Nephron progenitor cell (in vitro differentiated cells): ENCODE data around the gene CSNK2B.

ENCODE experiments used
- DNase-seq: peaks from one replicate; pipeline ENCODE4 v3.0.0; 2021
- H3K27ac Mint-ChIP-seq: 2 replicates; pipeline ENCODE4 v1.8.0; 2021; ENCODE audit warnings: mild to moderate bottlenecking, moderate library complexity, mixed read lengths
- H3K27me3 Mint-ChIP-seq: 2 replicates; pipeline ENCODE4 v1.8.0; 2021; ENCODE audit warnings: mild to moderate bottlenecking, low read depth, mixed read lengths; ENCODE audit not compliant: poor library complexity
- H3K36me3 Mint-ChIP-seq: 2 replicates; pipeline ENCODE4 v1.8.0; 2021; ENCODE audit warnings: low read depth, mixed read lengths
- H3K4me1 Mint-ChIP-seq: 2 replicates; pipeline ENCODE4 v1.8.0; 2021; ENCODE audit warnings: mixed read lengths
- H3K4me3 Mint-ChIP-seq: 2 replicates; pipeline ENCODE4 v1.8.0; 2021; ENCODE audit warnings: mild to moderate bottlenecking, moderate library complexity, mixed read lengths
- H3K9me3 Mint-ChIP-seq: 2 replicates; pipeline ENCODE4 v1.8.0; 2021; ENCODE audit warnings: mild to moderate bottlenecking, moderate library complexity, mixed read lengths
- TF ChIP-seq, protein P1 (sequence below): fragments of 200-600 bp; sonication (generic); IDR thresholded peaks from 2 replicates; pipeline ENCODE4 v1.5.0; 2021; ENCODE audit warnings: antibody characterized with exemption

The CSNK2B gene

DNA sequence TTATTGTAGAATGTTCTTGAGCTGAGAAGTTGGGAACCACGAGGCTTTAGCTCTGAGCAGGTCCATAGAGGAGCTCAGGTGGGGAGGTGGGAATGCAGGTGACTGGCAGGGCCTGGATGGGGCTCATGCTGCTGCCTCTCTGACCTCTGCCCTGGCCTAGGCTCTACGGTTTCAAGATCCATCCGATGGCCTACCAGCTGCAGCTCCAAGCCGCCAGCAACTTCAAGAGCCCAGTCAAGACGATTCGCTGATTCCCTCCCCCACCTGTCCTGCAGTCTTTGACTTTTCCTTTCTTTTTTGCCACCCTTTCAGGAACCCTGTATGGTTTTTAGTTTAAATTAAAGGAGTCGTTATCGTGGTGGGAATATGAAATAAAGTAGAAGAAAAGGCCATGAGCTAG is 3.8 kb downstream of the CSNK2B start, which contains the start of gene LY6G5B:
LY6G5B (plus strand) TSS at position 301 of the 400 bp plus-strand sequence. CDS start 975 bp downstream, outside the sequence.
- Mint-ChIP-seq H3K27ac (peak within 1 kb of the TSS; percentile 68), H3K4me1 (peaks cover 22% of the 10 kb centered on the region)
- TF ChIP-seq, protein P1, sequence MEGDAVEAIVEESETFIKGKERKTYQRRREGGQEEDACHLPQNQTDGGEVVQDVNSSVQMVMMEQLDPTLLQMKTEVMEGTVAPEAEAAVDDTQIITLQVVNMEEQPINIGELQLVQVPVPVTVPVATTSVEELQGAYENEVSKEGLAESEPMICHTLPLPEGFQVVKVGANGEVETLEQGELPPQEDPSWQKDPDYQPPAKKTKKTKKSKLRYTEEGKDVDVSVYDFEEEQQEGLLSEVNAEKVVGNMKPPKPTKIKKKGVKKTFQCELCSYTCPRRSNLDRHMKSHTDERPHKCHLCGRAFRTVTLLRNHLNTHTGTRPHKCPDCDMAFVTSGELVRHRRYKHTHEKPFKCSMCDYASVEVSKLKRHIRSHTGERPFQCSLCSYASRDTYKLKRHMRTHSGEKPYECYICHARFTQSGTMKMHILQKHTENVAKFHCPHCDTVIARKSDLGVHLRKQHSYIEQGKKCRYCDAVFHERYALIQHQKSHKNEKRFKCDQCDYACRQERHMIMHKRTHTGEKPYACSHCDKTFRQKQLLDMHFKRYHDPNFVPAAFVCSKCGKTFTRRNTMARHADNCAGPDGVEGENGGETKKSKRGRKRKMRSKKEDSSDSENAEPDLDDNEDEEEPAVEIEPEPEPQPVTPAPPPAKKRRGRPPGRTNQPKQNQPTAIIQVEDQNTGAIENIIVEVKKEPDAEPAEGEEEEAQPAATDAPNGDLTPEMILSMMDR: no peak

DNA sequence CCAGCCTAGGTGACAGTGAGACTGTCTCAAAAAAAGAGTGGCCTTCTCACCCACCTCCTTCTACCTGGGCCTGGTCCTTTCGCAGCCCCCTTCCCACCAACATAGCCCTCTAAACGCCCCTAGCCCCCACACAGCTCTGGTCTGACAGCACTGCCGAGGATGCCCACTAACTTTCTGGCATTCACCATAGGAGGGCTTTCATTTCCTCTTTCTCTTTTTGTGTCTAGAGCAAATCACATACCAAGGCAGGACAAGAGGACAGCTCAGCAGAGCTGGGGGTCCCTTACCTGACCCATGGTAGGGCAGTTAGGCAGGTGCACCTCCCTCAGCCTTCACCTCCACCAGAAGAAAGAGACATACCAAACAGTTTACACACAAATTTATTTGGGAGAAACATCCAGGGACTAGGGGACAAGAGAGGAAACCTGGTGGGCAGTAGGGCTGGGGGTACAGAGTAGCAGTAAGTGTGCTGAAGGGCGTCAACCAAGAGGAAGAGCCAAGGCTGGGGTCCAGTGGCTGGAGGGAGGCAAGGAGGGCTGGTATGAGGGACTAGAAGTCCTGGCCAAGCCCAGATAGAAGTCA is 10.5 kb downstream of the CSNK2B start:
- DNase-seq: no peak
- Mint-ChIP-seq H3K36me3 (peaks cover 21% of the 10 kb centered on the region), H3K4me1 (peaks cover 21% of the 10 kb centered on the region), H3K9me3 (no peaks in the 10 kb centered on the region), H3K27ac (peak overlapping the region; percentile 30), H3K4me3 (no peak overlapping the region), H3K27me3 (peaks cover 12% of the 10 kb centered on the region)
- TF ChIP-seq, protein P1: no peak

More for the DNA sequence above, 3.8 kb downstream of the CSNK2B start, which contains the start of gene LY6G5B:
- Mint-ChIP-seq H3K36me3 (peaks cover 62% of the 10 kb centered on the region), H3K9me3 (no peaks in the 10 kb centered on the region), H3K27me3 (peaks cover 7% of the 10 kb centered on the region), H3K4me3 (no peak within 1 kb of the TSS)
- no peak for DNase-seq

DNA sequence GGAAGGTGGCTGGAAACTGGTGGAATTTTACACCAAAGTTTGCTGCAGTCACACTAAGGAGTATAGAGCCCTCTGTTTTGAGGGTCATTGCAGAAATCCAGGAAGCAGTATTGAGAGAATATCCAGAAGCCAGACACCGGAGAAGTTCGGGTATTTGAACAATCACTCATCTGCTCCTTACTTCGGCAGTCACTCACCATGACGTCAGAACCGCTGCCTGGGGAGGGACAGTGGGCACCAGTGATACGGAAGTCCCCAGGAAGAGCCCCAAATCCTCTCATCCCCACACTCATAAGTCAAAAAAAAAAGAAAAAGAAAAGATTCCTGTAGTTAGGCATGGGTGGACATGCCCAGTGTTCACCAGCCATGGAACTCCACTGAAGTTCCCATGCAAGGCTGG is 11.0 kb downstream of the CSNK2B start:
- no peaks in the 10 kb centered on the region for H3K9me3 Mint-ChIP-seq
- peaks cover 16% of the 10 kb centered on the region for H3K27me3 Mint-ChIP-seq
- H3K4me3 Mint-ChIP-seq: no peak overlapping the region
- peaks cover 19% of the 10 kb centered on the region for H3K36me3 Mint-ChIP-seq
- H3K4me1 Mint-ChIP-seq: peaks cover 26% of the 10 kb centered on the region
- TF ChIP-seq, protein P1: no peak
- no peak for DNase-seq
- no peak overlapping the region for H3K27ac Mint-ChIP-seq

DNA sequence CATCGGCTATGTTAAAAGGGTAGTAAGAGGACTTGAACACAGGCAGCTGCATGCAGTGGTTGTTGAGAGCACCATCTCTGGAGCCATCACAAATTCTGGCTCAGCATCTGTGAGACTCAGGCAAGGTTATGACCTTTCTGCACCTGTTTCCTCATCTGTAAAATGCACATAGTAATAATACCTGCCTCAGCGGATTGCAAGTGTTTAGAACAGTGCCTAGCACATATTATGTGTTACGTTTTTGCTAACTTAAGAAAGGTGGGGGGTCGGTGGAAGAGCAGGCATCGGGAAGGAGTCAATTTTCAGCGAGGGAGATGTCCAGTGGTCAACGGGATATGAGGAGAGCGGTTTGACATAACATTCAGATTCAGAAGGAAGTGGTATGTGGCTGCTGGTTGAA is 12.1 kb downstream of the CSNK2B start:
- peaks cover 20% of the 10 kb centered on the region for H3K27me3 Mint-ChIP-seq
- H3K36me3 Mint-ChIP-seq: peaks cover 8% of the 10 kb centered on the region
- DNase-seq: no peak
- H3K4me3 Mint-ChIP-seq: no peak overlapping the region
- TF ChIP-seq, protein P1: no peak
- H3K4me1 Mint-ChIP-seq: peaks cover 33% of the 10 kb centered on the region
- no peaks in the 10 kb centered on the region for H3K9me3 Mint-ChIP-seq
- no peak overlapping the region for H3K27ac Mint-ChIP-seq

DNA sequence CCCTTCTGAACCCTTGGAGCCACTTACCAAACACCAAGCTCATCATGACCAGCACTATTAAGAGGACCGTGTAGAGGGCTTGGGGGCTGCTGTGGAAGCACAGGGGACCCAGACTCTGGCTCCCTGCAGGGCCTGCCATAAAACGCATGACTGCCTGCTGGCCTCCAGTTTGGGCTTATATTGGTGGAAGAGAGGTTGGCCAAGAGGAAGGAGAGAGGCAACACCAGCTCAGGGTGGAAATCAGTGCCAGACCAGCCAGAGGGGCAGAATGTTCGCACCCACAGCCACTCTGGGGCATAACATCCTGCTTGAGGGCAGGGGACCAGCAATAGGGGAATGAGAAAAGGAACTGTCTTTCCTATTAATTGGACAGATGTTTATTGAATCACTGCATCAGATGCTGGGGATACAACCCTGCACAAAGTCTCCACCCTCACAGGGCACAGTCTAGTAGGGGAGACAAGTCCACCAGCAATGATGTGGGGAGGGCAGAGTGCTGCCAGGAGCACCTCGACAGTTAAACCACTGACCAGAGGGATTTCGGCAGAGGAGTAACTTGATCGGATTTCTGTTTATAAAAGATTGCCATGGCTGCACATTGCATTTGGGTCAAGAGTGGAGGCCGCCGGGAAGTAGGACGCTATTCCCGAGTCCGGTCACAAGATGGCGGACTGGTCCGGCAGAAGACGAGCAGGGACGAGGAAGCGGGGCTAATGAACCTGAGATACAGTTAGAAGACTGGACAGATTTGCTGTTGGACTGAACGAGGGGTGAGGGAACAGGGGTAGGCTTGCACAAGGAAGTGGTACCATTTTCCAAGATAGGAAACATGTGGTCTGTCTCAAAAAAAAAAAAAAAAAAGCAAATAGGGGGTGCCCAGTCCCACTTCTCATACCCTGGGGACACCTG is 14.6 kb downstream of the CSNK2B start, which contains the start of gene LY6G5C:
LY6G5C (minus strand) TSS at position 842 of the 909 bp plus-strand sequence; CDS start at position 148, 694 bp downstream.
- Mint-ChIP-seq H3K36me3 (peaks cover 11% of the 10 kb centered on the region), H3K27me3 (peaks cover 24% of the 10 kb centered on the region), H3K4me3 (peak within 1 kb of the TSS; percentile 87), H3K4me1 (peaks cover 42% of the 10 kb centered on the region), H3K27ac (peak within 1 kb of the TSS; percentile 90), H3K9me3 (no peaks in the 10 kb centered on the region)
- DNase-seq: peak; percentile 76
- TF ChIP-seq, protein P1: peak; percentile 54
